ENCODE measurements around the gene IDH3G. TPM values are rescaled to one million over a fixed set of nuclear protein-coding genes. Genes with fewer than 3 reads are reported as not detected.

The IDH3G gene
- total and polyA plus RNA-seq, 7 experiments from 2014 or later, result 44.1 to 125 (median 65.8) TPM

GRCh38 chrX:153774576-153775292 lies 19.4 kb downstream of the IDH3G start:
- POLR2A ChIA-PET, result no interaction called here
- no peak overlapping the region for H3K4me3 Mint-ChIP-seq

GRCh38 chrX:153773741-153774575 lies 20.2 kb downstream of the IDH3G start:
- Histone ChIP-seq H3K27me3 (ENCODE audit: control insufficient read depth in 2 of 2, insufficient read depth in 2 of 2, low read length in 2 of 2) (no peaks in the 10 kb centered on the region), H3K36me3 (ENCODE audit: control insufficient read depth in 2 of 3, insufficient read depth in 3 of 3, low read length in 3 of 3) (no peaks in the 10 kb centered on the region), H3K4me3 (ENCODE audit: low read length) (no peak overlapping the region), H3K9me3 (ENCODE audit: control insufficient read depth in 2 of 3, low read length in 3 of 3) (no peaks in the 10 kb centered on the region), H3K27ac (ENCODE audit: low read depth, low read length) (no peak overlapping the region), H3K4me1 (ENCODE audit: control insufficient read depth in 2 of 2, insufficient read depth in 2 of 2, low read length in 2 of 2) (no peaks in the 10 kb centered on the region)
- ChIA-PET CTCF (no interaction called here), POLR2A (no interaction called here)
- intact Hi-C loops (cut with micrococcal nuclease), result no loop called here
- DNase-seq (no peak), ATAC-seq (no peak)
- no peak overlapping the region for H3K4me3 Mint-ChIP-seq
- H3K27me3 Mint-ChIP-seq, result no peaks in the 10 kb centered on the region
- no peak overlapping the region for H3K27ac Mint-ChIP-seq
- H3K4me1 Mint-ChIP-seq, result no peaks in the 10 kb centered on the region
- no peaks in the 10 kb centered on the region for H3K9me3 Mint-ChIP-seq
- H3K36me3 Mint-ChIP-seq, result no peaks in the 10 kb centered on the region

More at GRCh38 chrX:153774576-153775292, 19.4 kb downstream of the IDH3G start:
- Mint-ChIP-seq H3K36me3 (no peaks in the 10 kb centered on the region), H3K27ac (no peak overlapping the region), H3K4me1 (no peaks in the 10 kb centered on the region), H3K27me3 (peaks cover 0 to 2% (median 0%) of the 10 kb centered on the region in 5 donors), H3K9me3 (no peaks in the 10 kb centered on the region)
- intact Hi-C loops (cut with micrococcal nuclease), result no loop called here
- Histone ChIP-seq H3K36me3 (ENCODE audit: control insufficient read depth in 2 of 3, insufficient read depth in 3 of 3, low read length in 3 of 3) (no peaks in the 10 kb centered on the region), H3K4me3 (ENCODE audit: low read length) (no peak overlapping the region), H3K27ac (ENCODE audit: low read depth, low read length) (no peak overlapping the region), H3K27me3 (ENCODE audit: control insufficient read depth in 2 of 2, insufficient read depth in 2 of 2, low read length in 2 of 2) (no peaks in the 10 kb centered on the region), H3K4me1 (ENCODE audit: control insufficient read depth in 2 of 2, insufficient read depth in 2 of 2, low read length in 2 of 2) (no peaks in the 10 kb centered on the region), H3K9me3 (ENCODE audit: control insufficient read depth in 2 of 3, low read length in 3 of 3) (no peaks in the 10 kb centered on the region)
- CTCF ChIA-PET, result no interaction called here
- ATAC-seq (no peak), DNase-seq (no peak)

GRCh38 chrX:153773218-153773611 lies 21.0 kb downstream of the IDH3G start:
- intact Hi-C loops (cut with micrococcal nuclease), result no loop called here
- H3K4me1 Mint-ChIP-seq, result peaks cover 0 to 2% (median 0%) of the 10 kb centered on the region in 7 donors
- Histone ChIP-seq H3K4me1 (ENCODE audit: control insufficient read depth in 2 of 2, insufficient read depth in 2 of 2, low read length in 2 of 2) (no peaks in the 10 kb centered on the region), H3K27me3 (ENCODE audit: control insufficient read depth in 2 of 2, insufficient read depth in 2 of 2, low read length in 2 of 2) (no peaks in the 10 kb centered on the region), H3K36me3 (ENCODE audit: control insufficient read depth in 2 of 3, insufficient read depth in 3 of 3, low read length in 3 of 3) (no peaks in the 10 kb centered on the region), H3K4me3 (ENCODE audit: low read length) (no peak overlapping the region), H3K9me3 (ENCODE audit: control insufficient read depth in 2 of 3, low read length in 3 of 3) (no peaks in the 10 kb centered on the region), H3K27ac (ENCODE audit: low read depth, low read length) (no peak overlapping the region)
- H3K27ac Mint-ChIP-seq, result no peak overlapping the region
- no peaks in the 10 kb centered on the region for H3K27me3 Mint-ChIP-seq
- ChIA-PET POLR2A (no interaction called here), CTCF (no interaction called here)
- no peak for ATAC-seq
- no peaks in the 10 kb centered on the region for H3K9me3 Mint-ChIP-seq
- H3K36me3 Mint-ChIP-seq, result no peaks in the 10 kb centered on the region
- DNase-seq, result no peak
- no peak overlapping the region for H3K4me3 Mint-ChIP-seq

GRCh38 chrX:153772316-153773217 lies 21.6 kb downstream of the IDH3G start:
- H3K27me3 Mint-ChIP-seq, result no peaks in the 10 kb centered on the region
- H3K36me3 ChIP-seq (ENCODE audit: control insufficient read depth in 2 of 3, insufficient read depth in 3 of 3, low read length in 3 of 3), result no peaks in the 10 kb centered on the region
- no peaks in the 10 kb centered on the region for H3K27me3 ChIP-seq (ENCODE audit: control insufficient read depth in 2 of 2, insufficient read depth in 2 of 2, low read length in 2 of 2)
- no peak for ATAC-seq
- H3K4me3 Mint-ChIP-seq, result no peak overlapping the region
- no peaks in the 10 kb centered on the region for H3K4me1 ChIP-seq (ENCODE audit: control insufficient read depth in 2 of 2, insufficient read depth in 2 of 2, low read length in 2 of 2)
- H3K36me3 Mint-ChIP-seq, result no peaks in the 10 kb centered on the region
- intact Hi-C loops (cut with micrococcal nuclease), result no loop called here
- CTCF ChIA-PET, result no interaction called here
- H3K27ac Mint-ChIP-seq, result no peak overlapping the region
- H3K4me3 ChIP-seq (ENCODE audit: low read length), result no peak overlapping the region
- peaks cover 0 to 6% (median 0%) of the 10 kb centered on the region in 7 donors for H3K4me1 Mint-ChIP-seq
- H3K27ac ChIP-seq (ENCODE audit: low read depth, low read length), result no peak overlapping the region
- no peak for DNase-seq
- no peaks in the 10 kb centered on the region for H3K9me3 ChIP-seq (ENCODE audit: control insufficient read depth in 2 of 3, low read length in 3 of 3)
- H3K9me3 Mint-ChIP-seq, result no peaks in the 10 kb centered on the region
- POLR2A ChIA-PET, result interaction anchor here (0.5 kb wide), 1 partner anchor 144 kb away, joined by 3 read pairs; no protein-coding TSS in a partner anchor

- no peaks in the 10 kb centered on the region for H3K9me3 ChIP-seq (ENCODE audit: control insufficient read depth in 2 of 3, low read length in 3 of 3)
- Mint-ChIP-seq H3K9me3 (no peaks in the 10 kb centered on the region), H3K4me3 (no peak overlapping the region), H3K4me1 (peaks cover 0 to 6% (median 0%) of the 10 kb centered on the region in 7 donors), H3K27ac (no peak overlapping the region), H3K36me3 (no peaks in the 10 kb centered on the region), H3K27me3 (no peaks in the 10 kb centered on the region)
- intact Hi-C loops (cut with micrococcal nuclease), result no loop called here
- ChIA-PET CTCF (no interaction called here), POLR2A (no interaction called here)
- no peak for ATAC-seq
- no peaks in the 10 kb centered on the region for H3K4me1 ChIP-seq (ENCODE audit: control insufficient read depth in 2 of 2, insufficient read depth in 2 of 2, low read length in 2 of 2)
- H3K4me3 ChIP-seq (ENCODE audit: low read length), result no peak overlapping the region
- H3K36me3 ChIP-seq (ENCODE audit: control insufficient read depth in 2 of 3, insufficient read depth in 3 of 3, low read length in 3 of 3), result no peaks in the 10 kb centered on the region
- no peak for DNase-seq
- no peak overlapping the region for H3K27ac ChIP-seq (ENCODE audit: low read depth, low read length)
- no peaks in the 10 kb centered on the region for H3K27me3 ChIP-seq (ENCODE audit: control insufficient read depth in 2 of 2, insufficient read depth in 2 of 2, low read length in 2 of 2)
Observed at GRCh38 chrX:153771415-153772315, 22.5 kb downstream of the IDH3G start.
